Left lung (tissue), 10 donors: Measurements from ENCODE around the gene FGF1. TPM values are rescaled to one million over a fixed set of nuclear protein-coding genes. Genes with fewer than 3 reads are reported as not detected.
A peak's percentile ranks its signal among the peaks of the same experiment; 100 is the strongest.

Experiments
- ATAC-seq: fragments of 200-7000 bp; cut with Tn5 transposase; one replicate; pipeline ENCODE4 v1.9.1; 2020; ENCODE audit warnings: moderate library complexity
- DNase-seq, 4 donors: peaks; one replicate each; pipeline ENCODE4 v3.0.0-alpha.2; 2013 to 2020
- H3K27ac ChIP-seq, 2 donors: fragments of 200-600 bp; sonication (generic) in 1 of 2; one replicate each; pipeline versions ENCODE4 v1.5.0 to v1.8.0; 2020 to 2021
- H3K27me3 ChIP-seq, 2 donors: fragments of 200-600 bp; sonication (generic) in 1 of 2; one replicate each; pipeline versions ENCODE4 v1.5.0 to v1.8.0; 2020 to 2021
- H3K36me3 ChIP-seq, 2 donors: fragments of 200-600 bp; sonication (generic) in 1 of 2; one replicate each; pipeline versions ENCODE4 v1.5.0 to v1.8.0; 2020 to 2021
- H3K4me1 ChIP-seq, 2 donors: fragments of 200-600 bp; one replicate each; pipeline ENCODE4 v1.8.0; 2021
- H3K4me3 ChIP-seq, 2 donors: fragments of 200-600 bp; sonication (generic) in 1 of 2; one replicate each; pipeline versions ENCODE4 v1.5.0 to v1.8.0; 2020 to 2021; ENCODE audit warnings: mild to moderate bottlenecking in 1 of 2
- H3K9me3 ChIP-seq, 2 donors: fragments of 200-600 bp; sonication (generic) in 1 of 2; one replicate each; pipeline versions ENCODE4 v1.5.0 to v1.8.0; 2020 to 2021
- CTCF ChIP-seq, 2 donors: fragments of 200-600 bp; sonication (generic) in 1 of 2; IDR thresholded peaks; one replicate each; pipeline versions ENCODE4 v1.5.0 to v1.8.0; 2021; ENCODE audit warnings: antibody characterized with exemption in 2 of 2
- intact Hi-C, 2 donors: fragments of 100-400 bp; cut with DNase I; formaldehyde crosslinking; loops; one replicate each; pipeline versions ENCODE4 v1.11.2 to v1.14.2; 2022
- polyA plus RNA-seq, 6 donors: library from polyadenylated mRNA; unstranded; fragments of 120-200 nt; gene quantifications; one replicate each; pipeline ENCODE4 v1.2.1, GENCODE V29; 2013; ENCODE audit not compliant: insufficient read length in 6 of 6
- total RNA-seq, 2 donors: library from RNA; stranded (reverse); fragmentation: NEBNext Ultra II Directional; extraction: Animal tissue kit (Norgen Biotek cat#: 25700); gene quantifications; one replicate each; pipeline ENCODE4 v1.2.1, GENCODE V29; 2021
- donor health status: DM: no; HTN: yes; CAD: no.
- donor health status: DM: no; HTN: no; CAD: no.

The FGF1 gene
- total and polyA plus RNA-seq, 8 donors, result 0.41 to 1.9 (median 1.4) TPM

GRCh38 chr5:142612494-142613270 lies 73.2 kb downstream of the FGF1 start:
- Histone ChIP-seq H3K27ac (no peak overlapping the region), H3K4me3 (no peak overlapping the region), H3K4me1 (no peaks in the 10 kb centered on the region), H3K36me3 (no peaks in the 10 kb centered on the region), H3K27me3 (no peaks in the 10 kb centered on the region), H3K9me3 (no peaks in the 10 kb centered on the region)
- TF ChIP-seq CTCF (IDR thresholded peaks at IDR 0.05), result no peak
- intact Hi-C loops, result loop anchor here in 1 of 2 donors (5.0 kb wide), 1 partner anchor 85 kb away; no protein-coding TSS in a partner anchor
- no peak for DNase-seq
- ATAC-seq, result no peak

GRCh38 chr5:142611154-142611553 lies 74.7 kb downstream of the FGF1 start:
- intact Hi-C loops, result loop anchor here in 1 of 2 donors (5.0 kb wide), 1 partner anchor 86 kb away; no protein-coding TSS in a partner anchor
- ATAC-seq (peak; percentile 89), DNase-seq (peak in 3 of 4 donors; percentile 29 to 65 (median 56))
- no peak overlapping the region for H3K27ac ChIP-seq
- H3K4me3 ChIP-seq, result no peak overlapping the region
- no peaks in the 10 kb centered on the region for H3K27me3 ChIP-seq
- H3K4me1 ChIP-seq, result no peaks in the 10 kb centered on the region
- no peaks in the 10 kb centered on the region for H3K36me3 ChIP-seq
- TF ChIP-seq CTCF (IDR thresholded peaks at IDR 0.05), result peak; percentile 81 to 93
- no peaks in the 10 kb centered on the region for H3K9me3 ChIP-seq

- Histone ChIP-seq H3K9me3 (no peaks in the 10 kb centered on the region), H3K36me3 (no peaks in the 10 kb centered on the region), H3K4me1 (no peaks in the 10 kb centered on the region), H3K27me3 (no peaks in the 10 kb centered on the region), H3K27ac (no peak overlapping the region), H3K4me3 (no peak overlapping the region)
- no peak for TF ChIP-seq CTCF (IDR thresholded peaks at IDR 0.05)
- ATAC-seq, result no peak
- intact Hi-C loops, result loop anchor here in 1 of 2 donors (5.0 kb wide), 1 partner anchor 87 kb away; no protein-coding TSS in a partner anchor
- no peak for DNase-seq
Observed at GRCh38 chr5:142610176-142611001, 75.5 kb downstream of the FGF1 start.

- ATAC-seq, result peak; percentile 72
Observed at GRCh38 chr5:142609142-142609541, 76.7 kb downstream of the FGF1 start.

More at GRCh38 chr5:142609142-142609541, 76.7 kb downstream of the FGF1 start:
- H3K4me1 ChIP-seq, result no peaks in the 10 kb centered on the region
- no peaks in the 10 kb centered on the region for H3K27me3 ChIP-seq
- no peak for TF ChIP-seq CTCF (IDR thresholded peaks at IDR 0.05)
- intact Hi-C loops, result no loop called here
- peak in 2 of 4 donors; percentile 18 to 44 for DNase-seq
- no peaks in the 10 kb centered on the region for H3K36me3 ChIP-seq
- peak overlapping the region in 1 of 2 donors; percentile 20 for H3K27ac ChIP-seq
- H3K4me3 ChIP-seq, result no peak overlapping the region
- no peaks in the 10 kb centered on the region for H3K9me3 ChIP-seq
